Measurements from ENCODE around the gene HIRIP3. TPM values are rescaled to one million over a fixed set of nuclear protein-coding genes. Genes with fewer than 3 reads are reported as not detected.
A peak's percentile ranks its signal among the peaks of the same experiment; 100 is the strongest.

Gene HIRIP3
- total and polyA plus RNA-seq, 2 experiments from 2014 or later, result 10.4 to 18.5 TPM

GRCh38 chr16:30006659-30007377 is 11.4 kb upstream of the HIRIP3 start:
- Mint-ChIP-seq H3K27ac (peak overlapping the region; percentile 40; the same call in 1 of the 2 replicates), H3K36me3 (ENCODE audit: low read depth) (peaks cover 13% of the 10 kb centered on the region; the same call in 2 of the 3 replicates), H3K4me3 (no peak overlapping the region), H3K9me3 (no peaks in the 10 kb centered on the region), H3K27me3 (ENCODE audit: insufficient read depth, low read depth, poor library complexity) (peaks cover 34% of the 10 kb centered on the region), H3K4me1 (peaks cover 38% of the 10 kb centered on the region)
- Histone ChIP-seq H3K27me3 (ENCODE audit: insufficient read depth) (peaks cover 21% of the 10 kb centered on the region), H4K20me1 (replicated peaks; ENCODE audit: insufficient read depth) (no peaks in the 10 kb centered on the region), H3K79me2 (replicated peaks; ENCODE audit: insufficient read depth) (no peaks in the 10 kb centered on the region), H3K4me2 (no peak overlapping the region), H3K4me3 (no peak overlapping the region), H3K36me3 (ENCODE audit: insufficient read depth) (no peaks in the 10 kb centered on the region), H3K9me2 (ENCODE audit: insufficient read depth) (no peaks in the 10 kb centered on the region), H3F3A (replicated peaks; ENCODE audit: low read depth) (0 out of 2 replicates have a peak, but pooled peaks cover 2% of the 10 kb centered on the region), H2AFZ (no peak overlapping the region), H3K4me1 (ENCODE audit: insufficient read depth) (peaks cover 8% of the 10 kb centered on the region; the same call in 1 of the 2 replicates), H3K27ac (ENCODE audit: low read depth) (no peak overlapping the region)
- no peak for DNase-seq (ENCODE audit: low spot score)
- TF ChIP-seq POLR2AphosphoS5 (IDR thresholded peaks at IDR 0.05; ENCODE audit: low read depth) (no peak), ZNF331 (CRISPR knock-in tag; IDR thresholded peaks at IDR 0.05; ENCODE audit: low read depth) (no peak), STAT1 (IDR thresholded peaks at IDR 0.05; ENCODE audit: unreplicated experiment) (no peak), CTCF (conservative IDR thresholded peaks at IDR 0.05; ENCODE audit: low read depth in 2 of 2) (no peak), CREB1 (CRISPR knock-in tag; IDR thresholded peaks at IDR 0.05; ENCODE audit: low read depth) (no peak), REST (IDR thresholded peaks at IDR 0.05; ENCODE audit: unreplicated experiment) (no peak), ETS1 (IDR thresholded peaks at IDR 0.05) (no peak), EZH2 (IDR thresholded peaks at IDR 0.05; ENCODE audit: low read depth, unreplicated experiment) (no peak), NANOG (IDR thresholded peaks at IDR 0.05; ENCODE audit: borderline replicate concordance) (no peak), JUNB (IDR thresholded peaks at IDR 0.05; ENCODE audit: unreplicated experiment) (no peak)
- no peak for ATAC-seq

Measured in GM23338 (cell line).